Natural killer cell (primary cell): ENCODE results near the gene NIFK. TPM values are rescaled to one million over a fixed set of nuclear protein-coding genes. Genes with fewer than 3 reads are reported as not detected.
A peak's percentile ranks its signal among the peaks of the same experiment; 100 is the strongest.

Experiments used
- ATAC-seq, 3 donors: fragments of 150-1000 bp in 2 of 3; fragments of 200-7000 bp in 1 of 3; cut with Tn5 transposase; 1 replicate in 1 of 3; 2 replicates in 2 of 3; pipeline ENCODE4 v1.10.0; 2021; ENCODE audit warnings: mild to moderate bottlenecking in 2 of 3, moderate library complexity in 2 of 3
- DNase-seq, 2 donors: peaks; one replicate each; pipeline versions ENCODE4 v3.0.0 to v3.0.0-alpha.2; 2013 to 2021; ENCODE audit warnings: mixed read lengths in 1 of 2
- H3K27ac ChIP-seq: one replicate; pipeline ENCODE4 v1.5.1; 2013; ENCODE audit warnings: mild to moderate bottlenecking, low read length
- H3K27me3 ChIP-seq: one replicate; pipeline ENCODE4 v1.6.1; 2013; ENCODE audit warnings: low read length; ENCODE audit not compliant: control insufficient read depth, insufficient read depth
- H3K36me3 ChIP-seq: one replicate; pipeline ENCODE4 v1.6.1; 2013; ENCODE audit warnings: low read length; ENCODE audit not compliant: control insufficient read depth, insufficient read depth
- H3K4me1 ChIP-seq: one replicate; pipeline ENCODE4 v1.6.1; 2013; ENCODE audit warnings: low read length; ENCODE audit not compliant: control insufficient read depth, insufficient read depth
- H3K4me3 ChIP-seq: one replicate; pipeline ENCODE4 v1.5.1; 2013; ENCODE audit warnings: low read length
- H3K9me3 ChIP-seq: one replicate; pipeline ENCODE4 v1.6.1; 2013; ENCODE audit warnings: low read length; ENCODE audit not compliant: control insufficient read depth, insufficient read depth
- H3K27ac Mint-ChIP-seq, 2 donors: one replicate each; pipeline ENCODE4 v1.8.0; 2022; ENCODE audit warnings: mild to moderate bottlenecking in 2 of 2, mixed read lengths in 2 of 2, moderate library complexity in 1 of 2
- H3K27me3 Mint-ChIP-seq, 2 donors: one replicate each; pipeline ENCODE4 v1.8.0; 2022; ENCODE audit warnings: low read depth in 2 of 2, mixed read lengths in 2 of 2
- H3K36me3 Mint-ChIP-seq: one replicate; pipeline ENCODE4 v1.8.0; 2022; ENCODE audit warnings: mixed read lengths
- H3K4me1 Mint-ChIP-seq, 2 donors: one replicate each; pipeline ENCODE4 v1.8.0; 2022; ENCODE audit warnings: mixed read lengths in 2 of 2
- H3K4me3 Mint-ChIP-seq: one replicate; pipeline ENCODE4 v1.8.0; 2022; ENCODE audit warnings: mild to moderate bottlenecking, moderate library complexity, mixed read lengths
- H3K9me3 Mint-ChIP-seq, 2 donors: one replicate each; pipeline ENCODE4 v1.8.0; 2022; ENCODE audit warnings: mixed read lengths in 2 of 2
- WGBS: methylation state at CpG from one replicate; pipeline ENCODE4 v1.1.7; 2013; ENCODE audit warnings: missing lambda C conversion rate; ENCODE audit not compliant: insufficient coverage; 5-methylcytosine and 5-hydroxymethylcytosine counted together
- intact Hi-C: fragments of 100-400 bp; cut with micrococcal nuclease; formaldehyde crosslinking; loops from one replicate; pipeline ENCODE4 v1.14.2; 2022
- total RNA-seq, 4 donors: library from RNA; stranded (reverse); fragments of 120-200 nt in 1 of 4; gene quantifications; one replicate each; pipeline versions ENCODE4 v1.2.3 to v1.2.4, GENCODE V29; 2013 to 2022
- TF ChIP-seq, protein P1 (sequence below): fragments of 200-600 bp; IDR thresholded peaks from one replicate; pipeline ENCODE4 v1.8.0; 2022; ENCODE audit warnings: antibody characterized with exemption

NIFK gene
- total RNA-seq, 3 donors from 2014 or later (not counting 1 experiment from before 2014, with no cell fraction given) = 32.7 to 37.7 (median 33.5) TPM

DNA sequence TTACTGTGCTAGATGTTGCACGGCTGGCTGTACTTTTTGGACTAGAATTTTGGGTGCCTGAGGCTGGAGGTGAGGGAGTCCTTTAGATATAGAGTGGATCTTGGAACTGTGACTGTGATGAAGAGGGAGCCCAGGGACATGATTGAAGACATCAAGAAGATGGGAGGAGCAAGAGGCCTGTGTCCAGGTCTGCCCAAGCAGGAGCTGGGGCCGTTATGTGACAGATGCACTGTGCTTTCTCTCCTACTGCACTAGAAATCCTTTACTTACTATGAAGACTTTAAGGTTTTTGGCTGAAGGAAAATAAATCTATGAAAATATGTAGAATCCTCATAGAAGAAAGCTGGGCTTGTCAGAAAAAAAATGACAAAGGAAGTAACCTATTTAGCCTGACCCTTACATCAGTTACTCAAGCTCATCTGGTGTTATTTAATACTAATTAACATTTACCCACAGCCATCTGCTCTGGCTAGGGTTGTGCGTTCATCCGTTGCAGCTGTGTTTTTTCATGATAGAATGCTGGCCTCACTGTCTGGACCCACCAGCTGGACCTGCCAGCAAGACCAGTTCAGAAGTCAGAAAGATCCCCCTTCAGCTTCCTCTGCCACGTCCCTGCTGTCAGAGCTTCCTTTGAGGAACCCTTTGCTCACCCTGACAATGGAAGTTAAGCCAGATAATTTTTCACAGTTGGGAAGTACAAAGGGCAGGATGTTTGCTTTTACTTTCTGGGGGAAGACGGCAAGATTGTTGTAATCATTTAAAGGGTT is 35.5 kb upstream of the NIFK start:
- H3K27me3 Mint-ChIP-seq = no peaks in the 10 kb centered on the region
- H3K27me3 ChIP-seq = no peaks in the 10 kb centered on the region
- no peak overlapping the region for H3K4me3 ChIP-seq
- no peak for ATAC-seq
- intact Hi-C loops = no loop called here
- H3K9me3 ChIP-seq = no peaks in the 10 kb centered on the region
- no peaks in the 10 kb centered on the region for H3K4me1 Mint-ChIP-seq
- H3K36me3 ChIP-seq = peaks cover 12% of the 10 kb centered on the region
- no peaks in the 10 kb centered on the region for H3K9me3 Mint-ChIP-seq
- 83% methylated on average over 5 of the region's 6 CpGs for WGBS
- TF ChIP-seq, protein P1, sequence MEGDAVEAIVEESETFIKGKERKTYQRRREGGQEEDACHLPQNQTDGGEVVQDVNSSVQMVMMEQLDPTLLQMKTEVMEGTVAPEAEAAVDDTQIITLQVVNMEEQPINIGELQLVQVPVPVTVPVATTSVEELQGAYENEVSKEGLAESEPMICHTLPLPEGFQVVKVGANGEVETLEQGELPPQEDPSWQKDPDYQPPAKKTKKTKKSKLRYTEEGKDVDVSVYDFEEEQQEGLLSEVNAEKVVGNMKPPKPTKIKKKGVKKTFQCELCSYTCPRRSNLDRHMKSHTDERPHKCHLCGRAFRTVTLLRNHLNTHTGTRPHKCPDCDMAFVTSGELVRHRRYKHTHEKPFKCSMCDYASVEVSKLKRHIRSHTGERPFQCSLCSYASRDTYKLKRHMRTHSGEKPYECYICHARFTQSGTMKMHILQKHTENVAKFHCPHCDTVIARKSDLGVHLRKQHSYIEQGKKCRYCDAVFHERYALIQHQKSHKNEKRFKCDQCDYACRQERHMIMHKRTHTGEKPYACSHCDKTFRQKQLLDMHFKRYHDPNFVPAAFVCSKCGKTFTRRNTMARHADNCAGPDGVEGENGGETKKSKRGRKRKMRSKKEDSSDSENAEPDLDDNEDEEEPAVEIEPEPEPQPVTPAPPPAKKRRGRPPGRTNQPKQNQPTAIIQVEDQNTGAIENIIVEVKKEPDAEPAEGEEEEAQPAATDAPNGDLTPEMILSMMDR = no peak
- H3K27ac Mint-ChIP-seq = no peak overlapping the region
- no peak overlapping the region for H3K27ac ChIP-seq
- no peak overlapping the region for H3K4me3 Mint-ChIP-seq
- no peaks in the 10 kb centered on the region for H3K4me1 ChIP-seq
- peaks cover 12% of the 10 kb centered on the region for H3K36me3 Mint-ChIP-seq
- DNase-seq = no peak

DNA sequence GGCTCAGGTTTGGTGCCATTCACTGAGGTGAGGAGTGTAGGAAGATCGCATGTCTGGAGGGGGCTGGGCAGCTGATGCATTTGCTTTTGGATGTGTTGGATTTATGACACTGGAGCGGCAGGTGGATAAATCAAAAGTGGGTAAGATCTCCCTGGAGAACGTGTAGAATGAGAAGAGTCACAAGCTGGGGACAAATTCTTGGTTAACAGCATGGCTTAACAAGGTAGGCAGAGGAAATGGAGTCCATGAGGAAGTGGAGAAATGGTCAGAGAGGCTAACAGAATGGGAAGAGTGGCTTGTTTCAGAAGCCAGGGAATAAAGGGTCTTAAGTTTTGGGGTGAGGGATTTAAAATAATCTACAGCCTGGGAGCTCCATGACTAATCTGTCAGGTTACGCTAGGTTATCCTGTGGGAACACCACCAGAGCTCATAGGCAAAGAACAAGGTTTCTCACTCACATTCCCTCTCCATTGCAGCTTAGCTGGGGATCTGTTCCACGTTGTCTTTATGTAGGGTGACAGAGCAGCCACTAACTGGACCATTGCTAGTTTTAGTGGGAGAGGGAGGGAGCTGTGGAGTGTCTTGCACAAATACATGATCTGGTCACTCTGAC is 31.6 kb upstream of the NIFK start:
- Mint-ChIP-seq H3K36me3 (peaks cover 34% of the 10 kb centered on the region), H3K27me3 (no peaks in the 10 kb centered on the region), H3K9me3 (no peaks in the 10 kb centered on the region), H3K4me1 (no peaks in the 10 kb centered on the region), H3K4me3 (no peak overlapping the region), H3K27ac (no peak overlapping the region)
- DNase-seq = no peak
- H3K36me3 ChIP-seq = peaks cover 47% of the 10 kb centered on the region
- no peak overlapping the region for H3K27ac ChIP-seq
- no peak for ATAC-seq
- no peaks in the 10 kb centered on the region for H3K27me3 ChIP-seq
- TF ChIP-seq, protein P1 = no peak
- H3K9me3 ChIP-seq = no peaks in the 10 kb centered on the region
- H3K4me3 ChIP-seq = no peak overlapping the region
- 94% methylated on average over 5 of the region's 5 CpGs for WGBS
- no peaks in the 10 kb centered on the region for H3K4me1 ChIP-seq
- intact Hi-C loops = no loop called here

DNA sequence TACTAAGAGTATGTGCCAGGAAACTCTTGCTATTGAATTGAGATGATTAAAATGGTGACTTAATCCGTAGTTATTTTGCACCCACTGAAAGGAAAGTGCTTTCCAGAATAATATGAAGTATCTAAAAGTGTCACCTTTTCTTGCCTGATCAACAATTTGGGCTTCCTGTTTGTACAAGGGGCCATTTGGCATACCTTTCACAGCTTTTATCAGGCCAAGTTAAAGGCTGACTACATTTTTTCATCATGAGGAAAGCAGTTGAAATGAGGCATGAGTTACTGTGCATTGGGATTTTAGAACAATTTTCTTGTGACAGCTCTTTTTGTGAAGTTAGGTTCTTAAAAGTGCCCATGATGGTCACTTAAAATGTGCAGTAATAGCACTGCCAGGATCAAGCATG is 29.9 kb upstream of the NIFK start:
- Histone ChIP-seq H3K4me1 (no peaks in the 10 kb centered on the region), H3K27me3 (no peaks in the 10 kb centered on the region), H3K36me3 (peaks cover 57% of the 10 kb centered on the region), H3K27ac (no peak overlapping the region), H3K9me3 (no peaks in the 10 kb centered on the region), H3K4me3 (no peak overlapping the region)
- TF ChIP-seq, protein P1 = no peak
- 100% methylated on average over 1 of the region's 1 CpG for WGBS
- no peaks in the 10 kb centered on the region for H3K27me3 Mint-ChIP-seq
- H3K9me3 Mint-ChIP-seq = no peaks in the 10 kb centered on the region
- no peak for DNase-seq
- intact Hi-C loops = no loop called here
- no peak overlapping the region for H3K4me3 Mint-ChIP-seq
- no peak for ATAC-seq
- H3K27ac Mint-ChIP-seq = peak overlapping the region in 1 of 2 donors; percentile 6
- peaks cover 40% of the 10 kb centered on the region for H3K36me3 Mint-ChIP-seq
- H3K4me1 Mint-ChIP-seq = no peaks in the 10 kb centered on the region
